GM19328 (cell line): ENCODE measurements around the gene LSM4.

Experiments
- ATAC-seq: cut with Tn5 transposase; IDR thresholded peaks from one replicate; pipeline ENCODE4 v1.9.1; 2021; ENCODE audit warnings: mild to moderate bottlenecking, moderate library complexity; ENCODE audit not compliant: unreplicated experiment

LSM4 gene

DNA sequence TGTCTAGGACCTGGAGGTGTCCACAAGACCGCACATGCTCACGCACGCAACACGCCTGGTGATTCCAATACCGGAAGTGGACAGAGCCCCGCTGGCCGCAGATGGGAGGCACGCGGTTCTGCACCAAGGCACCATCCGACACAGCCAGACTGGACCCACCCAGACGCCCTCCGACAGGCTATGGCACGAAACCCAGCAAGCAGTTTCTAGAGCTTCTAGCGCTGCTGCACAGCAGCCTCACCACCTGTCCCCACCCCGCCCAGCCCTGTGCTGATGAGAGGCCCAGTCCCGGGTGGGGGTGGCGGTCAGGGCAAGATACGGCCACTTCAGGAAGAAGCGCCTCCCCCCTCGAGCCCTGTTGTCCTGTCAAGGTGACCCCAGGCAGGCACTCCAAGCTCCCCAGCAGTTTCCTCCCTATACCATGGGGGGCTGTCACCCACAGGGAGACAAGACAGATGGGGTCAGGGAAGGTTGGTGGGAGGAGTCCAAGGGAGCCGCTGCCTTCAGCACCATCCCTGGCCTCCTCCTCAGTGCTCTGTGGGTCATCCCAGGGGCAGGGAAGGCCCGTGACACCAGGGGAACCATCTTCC lies 11.3 kb downstream of the LSM4 start:
- no peak for ATAC-seq

DNA sequence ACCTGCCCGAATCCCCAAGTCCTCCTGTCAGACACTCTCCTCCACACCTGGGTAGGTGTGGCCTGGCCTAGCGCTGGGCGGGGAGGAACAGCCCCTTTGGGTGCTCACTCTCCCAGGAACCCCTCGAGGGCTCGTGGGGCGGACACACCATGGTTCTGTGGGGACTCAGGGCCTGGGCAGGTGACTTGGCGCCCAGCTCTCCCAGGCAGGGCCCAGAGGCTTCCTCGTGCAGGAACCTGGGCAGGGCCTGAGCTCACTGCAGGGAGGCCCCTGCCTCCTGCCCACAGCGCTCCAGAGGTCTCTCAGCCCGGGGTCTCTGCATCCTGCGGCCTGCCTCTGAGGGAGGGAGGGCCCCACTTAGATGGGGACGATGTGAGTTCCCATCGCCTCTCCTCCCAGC lies 11.9 kb downstream of the LSM4 start:
- no peak for ATAC-seq

DNA sequence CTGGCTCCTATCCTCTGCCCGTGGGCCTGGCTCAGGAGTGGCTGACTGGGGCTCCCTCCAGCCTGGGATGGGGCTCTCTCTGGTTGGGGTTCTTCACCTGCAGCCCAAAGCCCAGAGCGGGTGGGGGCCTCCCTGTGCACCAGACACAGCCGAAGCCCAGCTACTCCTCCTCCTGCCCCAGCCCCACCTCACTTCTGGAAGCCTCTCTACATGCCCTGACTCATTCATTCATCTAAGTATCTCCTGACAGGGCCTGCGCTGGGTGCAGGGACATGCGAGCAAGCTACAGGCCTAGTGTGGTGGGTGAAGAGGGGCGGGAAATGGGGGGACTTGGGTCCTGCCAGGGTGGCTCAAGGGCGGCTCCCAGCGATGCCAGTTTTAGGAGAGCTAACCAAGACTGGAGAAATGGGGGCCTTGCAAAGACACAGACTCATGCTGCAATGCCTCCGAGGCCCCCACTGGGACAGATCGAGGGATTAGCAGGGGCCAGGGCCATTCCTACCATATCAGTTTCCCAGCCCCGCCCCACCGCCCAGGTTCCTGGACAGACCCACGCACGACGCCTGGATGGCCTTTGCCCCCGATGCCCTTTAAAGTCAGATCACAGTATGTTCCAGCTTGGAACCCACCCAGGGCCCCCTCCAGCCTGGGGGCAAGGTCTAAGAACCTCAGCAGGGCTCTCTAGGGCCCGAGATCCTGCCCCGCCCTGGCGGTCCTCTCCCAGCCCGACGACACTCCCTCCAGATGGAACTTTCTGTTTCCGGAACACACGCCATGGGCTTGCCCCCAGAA lies 12.6 kb downstream of the LSM4 start:
- ATAC-seq: no peak

DNA sequence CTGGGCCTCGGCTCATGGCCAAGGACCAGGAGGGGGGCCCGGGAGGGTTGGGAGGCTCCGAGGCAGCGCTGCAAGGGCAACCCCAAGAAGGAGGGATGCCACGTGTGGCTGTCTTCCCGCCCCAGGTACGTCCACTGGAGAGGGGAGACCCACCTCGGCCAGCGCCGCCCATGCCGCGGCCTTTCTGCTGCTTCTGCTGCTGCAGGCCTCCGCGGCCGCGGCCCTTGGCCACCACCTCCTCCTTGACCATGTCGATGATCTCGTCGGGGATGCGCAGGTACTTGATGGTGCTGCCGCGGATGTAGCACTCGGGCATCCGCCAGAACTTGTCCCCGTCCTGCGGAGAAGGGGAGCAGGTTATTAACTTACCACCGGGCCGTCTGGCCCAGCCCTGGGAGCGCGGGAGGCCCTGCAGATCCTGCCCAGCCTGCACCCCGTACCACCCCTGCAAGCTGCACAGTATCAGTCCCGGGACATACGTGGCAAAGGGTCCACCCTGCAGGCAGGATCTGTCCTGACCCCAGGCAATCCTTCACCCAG lies 13.3 kb downstream of the LSM4 start:
- ATAC-seq: no peak

DNA sequence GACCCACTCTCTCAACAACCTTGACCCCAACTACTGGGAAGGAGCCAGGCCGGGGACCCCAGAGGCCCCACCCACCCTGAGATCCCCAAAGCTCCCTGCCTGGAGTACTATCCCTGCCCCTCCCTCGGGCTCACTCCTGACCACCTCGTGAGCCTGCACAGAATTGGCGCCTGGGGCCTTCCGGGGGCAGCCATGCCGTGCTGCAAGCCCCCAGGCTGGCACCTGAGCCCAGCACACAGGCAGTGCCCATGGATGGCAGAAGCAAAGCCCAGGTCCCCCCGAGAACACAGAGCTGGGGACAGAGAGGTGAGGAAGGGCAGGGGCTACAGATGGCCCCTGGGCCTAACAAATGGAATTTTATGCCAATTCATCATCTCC lies 13.9 kb downstream of the LSM4 start:
- no peak for ATAC-seq

DNA sequence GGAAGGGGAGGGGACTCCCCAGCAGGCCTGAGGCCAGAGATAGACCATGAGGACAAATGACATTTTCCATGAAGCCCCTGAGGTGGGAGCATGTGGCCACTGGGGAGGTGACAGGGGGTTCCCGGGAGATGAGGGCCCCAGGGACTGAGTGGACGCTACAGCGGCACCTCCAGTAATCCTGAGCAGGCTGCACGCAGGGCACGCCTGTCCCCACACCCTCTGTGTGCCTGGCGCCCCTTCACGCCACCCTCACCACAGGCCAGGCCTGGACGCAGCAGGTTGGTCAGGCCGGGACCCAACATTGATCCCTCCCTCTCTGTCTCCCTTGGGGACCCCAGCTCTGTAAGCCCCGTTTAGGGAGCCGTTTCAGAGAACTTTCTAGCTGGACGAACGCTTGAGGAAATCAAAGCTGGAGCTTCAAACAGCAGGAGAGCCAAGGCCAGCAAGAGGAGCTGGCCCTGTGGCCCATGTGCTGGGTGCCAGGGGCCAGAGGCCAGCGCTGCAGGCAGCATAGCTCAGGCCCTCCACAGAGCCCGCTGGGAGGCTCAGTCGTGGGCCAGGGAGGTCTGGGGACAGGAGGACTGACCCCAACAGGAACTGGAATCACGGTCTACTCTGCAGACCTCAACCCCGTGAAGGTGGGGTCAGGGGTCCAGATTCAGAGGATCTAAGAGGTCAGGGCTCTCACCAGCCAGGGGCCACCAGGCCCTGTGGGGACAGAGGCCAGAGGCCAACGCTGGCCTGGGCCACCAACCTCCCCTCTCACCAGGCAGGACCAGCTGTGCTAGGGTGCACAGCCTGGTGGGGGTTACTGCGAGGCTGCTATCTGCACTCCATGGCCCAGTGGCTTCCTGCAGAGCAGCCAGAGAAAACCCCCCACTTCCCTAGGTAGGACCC lies 14.6 kb downstream of the LSM4 start:
- no peak for ATAC-seq

DNA sequence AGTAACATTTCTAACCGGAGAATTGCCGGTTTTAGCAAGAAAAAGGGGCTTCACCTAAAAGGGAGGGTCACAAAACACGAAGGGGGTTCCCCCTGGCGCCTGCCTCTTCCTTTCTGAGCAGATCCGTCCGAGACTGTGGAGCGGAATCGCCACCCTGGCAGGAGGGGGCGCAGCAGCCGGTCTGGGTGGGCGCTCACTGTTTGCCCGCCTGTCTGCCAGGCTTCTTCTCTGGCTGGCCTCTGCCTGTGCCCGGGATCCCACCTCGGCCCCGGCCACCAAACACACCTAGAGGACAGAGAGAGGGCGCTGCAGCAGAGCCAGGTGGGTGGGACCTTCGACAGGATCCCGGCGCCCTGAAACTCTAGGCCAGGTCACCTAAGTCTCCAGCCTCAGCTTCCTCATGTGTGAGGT lies 15.6 kb downstream of the LSM4 start:
- ATAC-seq: no peak

DNA sequence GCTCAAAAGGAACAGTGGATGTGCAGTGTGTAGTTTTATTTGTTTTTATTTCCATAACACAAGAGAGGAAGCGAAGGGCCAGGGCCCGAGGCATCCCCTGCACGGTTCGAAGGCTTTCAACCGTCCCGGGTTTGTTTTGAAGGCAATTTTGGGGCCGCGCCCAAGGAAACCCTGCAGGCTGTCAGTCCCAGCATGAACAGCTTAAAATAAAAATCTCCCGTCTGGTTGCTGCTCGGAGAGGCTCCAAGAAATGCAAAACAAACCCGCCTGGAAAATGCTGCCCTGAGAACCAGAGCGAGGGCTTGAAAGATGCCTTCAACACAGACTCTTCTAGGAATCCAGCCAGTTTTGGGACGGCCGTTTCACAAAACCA lies 16.0 kb downstream of the LSM4 start:
- ATAC-seq: no peak

DNA sequence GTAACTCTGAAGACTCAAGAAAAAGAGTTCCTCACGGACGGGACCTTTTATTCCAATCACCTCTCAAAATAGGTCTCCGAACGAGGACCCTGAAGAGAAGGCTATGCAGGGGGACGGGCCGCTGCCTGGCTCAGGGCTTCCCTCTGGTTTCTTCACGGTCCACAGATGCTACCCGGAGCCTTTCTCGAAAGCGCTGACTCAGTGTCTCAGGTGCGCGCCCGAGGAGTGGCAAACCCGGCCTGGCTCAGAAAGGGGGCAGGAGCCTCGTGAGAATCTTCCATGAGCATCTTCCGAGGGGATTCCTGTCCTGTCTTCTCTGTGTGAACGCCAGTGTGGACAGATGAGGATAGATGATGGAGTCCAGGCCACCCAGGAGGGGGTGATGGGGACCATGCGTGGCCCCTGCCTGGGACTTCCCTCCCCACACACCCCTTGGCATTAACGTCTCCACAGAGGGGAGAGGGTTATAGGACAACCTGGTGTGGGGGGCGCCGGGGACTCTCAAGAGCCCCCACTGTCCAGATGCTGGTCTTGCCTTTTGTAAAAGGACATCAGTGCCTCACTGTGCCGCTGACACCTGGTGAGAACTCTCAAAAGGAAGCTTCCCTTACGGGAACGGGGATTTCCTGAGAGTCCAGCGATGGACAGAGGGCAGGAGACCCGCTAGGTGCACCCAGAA lies 16.5 kb downstream of the LSM4 start:
- ATAC-seq: no peak

DNA sequence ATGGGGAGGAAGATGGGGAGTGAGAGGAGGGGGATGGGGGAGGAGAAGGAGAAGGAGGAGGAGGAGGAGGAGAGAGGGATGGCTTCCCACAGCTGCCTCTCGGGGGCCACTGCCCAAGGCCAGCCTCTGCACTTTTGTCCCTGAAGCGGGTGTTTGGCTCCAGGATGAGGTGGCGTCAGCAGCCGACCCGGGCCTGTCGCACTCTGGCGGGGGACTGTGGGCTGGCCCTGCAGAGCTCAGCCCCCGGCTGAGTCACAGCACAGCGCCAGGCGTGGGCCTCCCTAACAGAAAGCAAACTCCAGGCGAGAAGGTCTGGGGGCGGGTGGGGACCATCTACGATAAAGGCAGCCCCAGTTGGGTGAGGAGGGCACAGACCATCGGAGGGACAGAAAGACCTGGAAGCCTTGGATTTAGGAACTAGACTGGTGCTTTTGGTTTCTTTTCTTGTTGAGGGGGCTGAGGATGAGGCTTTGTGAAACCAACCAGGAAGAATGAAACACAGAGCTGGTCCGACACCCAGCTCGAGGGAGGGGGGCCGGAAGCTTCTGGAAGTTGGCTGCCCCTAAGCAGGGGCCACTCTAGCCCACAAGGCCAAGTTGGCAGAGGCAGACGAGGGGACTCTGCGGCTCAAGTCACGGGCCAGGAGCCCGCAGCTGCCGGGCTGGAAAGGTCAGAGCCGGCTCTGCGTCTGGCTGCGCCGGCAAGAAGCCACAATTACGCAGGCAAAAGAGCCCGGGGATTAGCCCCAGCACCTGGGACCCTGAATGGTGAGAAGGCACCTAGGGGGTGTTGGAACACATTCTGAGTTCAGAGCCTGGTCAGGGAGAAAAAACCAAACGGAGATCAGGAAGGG lies 18.2 kb downstream of the LSM4 start:
- ATAC-seq: no peak

DNA sequence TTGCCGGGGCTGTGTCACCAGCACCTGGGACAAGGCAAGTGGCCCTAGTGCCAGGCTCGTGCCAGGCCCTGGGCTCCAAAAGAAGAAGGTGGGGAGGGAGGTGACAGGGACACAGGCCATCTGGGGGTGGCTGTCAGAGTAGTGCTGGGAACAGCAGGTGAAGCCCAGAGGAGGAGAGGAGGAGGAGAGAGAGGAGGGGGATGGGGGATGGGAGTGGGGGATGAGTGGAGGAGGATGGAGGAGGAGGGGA lies 18.7 kb downstream of the LSM4 start:
- no peak for ATAC-seq

DNA sequence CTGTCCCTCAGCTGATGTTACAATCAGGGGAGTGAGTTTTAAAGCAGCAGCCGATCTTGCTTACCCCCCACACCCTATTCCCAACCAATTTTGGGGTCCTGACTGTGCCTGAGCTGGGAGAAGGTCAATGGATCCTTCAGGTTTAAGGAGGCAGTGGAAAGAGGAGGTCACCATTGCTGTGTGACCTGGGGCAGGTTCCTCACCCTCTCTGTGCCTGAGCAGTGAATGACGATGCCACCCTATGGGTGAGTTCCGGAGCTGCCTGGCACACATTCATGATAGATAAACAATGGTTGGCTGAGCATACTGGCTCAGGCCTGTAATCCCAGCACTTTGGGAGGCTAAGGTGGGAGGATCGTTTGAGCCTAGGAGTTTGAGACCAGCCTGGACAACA lies 21.2 kb downstream of the LSM4 start:
- ATAC-seq: no peak

DNA sequence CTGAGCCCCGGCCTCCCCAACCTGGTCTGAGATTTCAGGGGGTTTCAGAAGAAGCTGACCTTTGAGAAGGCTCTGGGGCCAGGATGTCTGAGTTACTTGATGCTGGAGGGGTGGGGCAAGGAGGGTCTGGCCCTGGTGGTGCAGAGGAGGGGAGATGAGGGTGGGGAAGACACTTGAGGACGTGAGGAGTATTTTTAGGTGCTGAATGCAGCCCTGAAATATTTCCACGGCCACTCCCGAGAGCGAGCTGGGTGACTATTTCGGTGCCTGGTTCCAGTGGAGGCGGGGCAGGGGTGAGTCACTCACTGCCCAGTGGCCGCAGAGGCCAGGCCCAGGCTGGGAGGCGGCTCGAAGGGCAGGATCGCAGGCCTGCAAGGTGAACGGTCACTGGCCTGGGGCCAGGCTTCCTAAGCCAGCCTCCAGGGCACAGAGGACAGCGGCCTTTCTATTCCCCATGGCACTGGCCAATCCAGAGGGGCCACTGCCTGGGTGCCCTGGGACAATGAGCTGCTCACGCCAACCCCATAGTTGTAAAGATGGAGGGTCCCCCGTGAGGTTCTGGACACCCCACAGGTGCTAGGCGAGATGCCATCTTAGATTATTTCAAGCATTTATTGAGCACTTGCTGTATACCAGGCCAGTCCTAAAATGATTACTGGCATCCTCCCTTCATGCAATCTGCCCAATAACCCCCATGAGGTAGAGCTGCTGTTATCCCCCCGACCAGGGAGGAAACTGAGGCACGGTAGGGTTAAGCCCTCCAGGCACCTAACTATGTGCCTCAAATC lies 21.8 kb downstream of the LSM4 start:
- ATAC-seq: no peak

DNA sequence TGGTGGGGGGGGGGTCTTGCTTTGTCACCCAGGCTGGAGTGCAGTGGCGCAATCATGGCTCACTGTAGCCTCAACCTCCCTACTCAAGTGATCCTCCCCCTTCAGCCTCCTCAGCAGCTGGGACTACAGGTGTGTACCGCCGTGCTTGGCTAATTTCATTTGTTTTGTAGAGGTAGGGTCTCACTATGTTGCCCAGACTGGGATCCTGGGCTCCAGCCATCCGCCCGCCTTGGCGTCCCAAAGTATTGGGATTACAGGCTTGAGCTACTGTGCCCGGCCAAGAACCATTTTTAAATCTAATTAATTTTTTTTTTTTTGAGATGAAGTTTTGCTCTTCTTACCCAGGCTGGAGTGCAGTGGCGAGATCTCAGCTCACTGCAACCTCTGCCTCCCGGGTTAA lies 23.2 kb downstream of the LSM4 start:
- ATAC-seq: no peak

DNA sequence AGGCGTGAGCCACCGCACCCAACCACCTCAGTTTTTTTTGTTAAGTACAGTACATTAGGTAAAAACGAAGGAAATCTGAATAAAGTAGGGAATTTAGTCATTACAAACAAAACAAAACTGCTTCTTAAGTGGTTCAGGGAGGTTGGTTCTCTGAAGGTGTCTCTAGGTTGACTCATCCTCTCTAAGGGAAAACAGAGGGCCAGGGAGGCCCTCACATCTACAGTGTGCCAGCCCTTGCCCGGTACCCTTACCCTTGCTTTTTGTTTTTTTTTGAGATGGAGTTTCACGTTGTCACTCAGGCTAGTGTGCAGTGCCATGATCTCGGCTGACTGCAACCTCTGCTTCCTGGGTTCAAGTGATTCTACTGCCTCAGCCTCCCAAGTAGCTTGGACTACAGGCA lies 24.3 kb downstream of the LSM4 start:
- no peak for ATAC-seq

DNA sequence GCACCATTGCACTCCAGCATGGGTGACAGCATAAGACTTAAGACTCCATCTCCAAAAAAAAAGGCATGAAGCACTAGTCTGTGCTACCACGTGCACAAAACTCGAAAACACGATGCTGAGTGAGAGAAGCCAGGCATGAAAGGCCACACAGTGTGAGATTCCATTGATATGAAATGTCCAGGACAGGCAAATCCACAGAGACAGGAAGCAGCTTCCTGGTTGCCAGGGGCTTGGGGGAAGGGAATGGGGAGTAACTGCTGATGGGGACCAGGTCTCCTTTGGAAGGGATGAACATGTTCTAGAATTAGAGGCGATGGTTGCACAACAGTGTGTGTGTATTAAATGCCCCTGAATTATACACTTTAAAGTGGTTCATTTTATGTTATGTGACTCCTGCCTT lies 25.6 kb downstream of the LSM4 start:
- ATAC-seq: no peak

DNA sequence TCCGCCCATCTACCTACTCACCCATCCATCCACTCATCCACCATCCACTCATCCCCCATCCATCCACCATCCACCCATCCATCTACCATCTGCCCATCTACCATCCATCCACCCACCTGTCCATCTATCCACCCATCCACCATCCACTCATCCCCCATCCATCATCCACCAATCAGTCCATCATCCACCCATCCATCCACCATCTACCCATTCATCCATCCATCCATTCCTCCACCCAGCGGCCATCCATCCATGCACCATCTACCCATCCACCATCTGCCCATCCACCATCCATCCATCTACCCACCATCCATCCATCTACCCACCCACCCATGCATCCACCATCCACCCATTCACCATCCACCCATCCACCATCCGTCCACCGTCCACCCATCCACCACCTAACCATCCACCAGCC lies 27.8 kb downstream of the LSM4 start:
- ATAC-seq: no peak

DNA sequence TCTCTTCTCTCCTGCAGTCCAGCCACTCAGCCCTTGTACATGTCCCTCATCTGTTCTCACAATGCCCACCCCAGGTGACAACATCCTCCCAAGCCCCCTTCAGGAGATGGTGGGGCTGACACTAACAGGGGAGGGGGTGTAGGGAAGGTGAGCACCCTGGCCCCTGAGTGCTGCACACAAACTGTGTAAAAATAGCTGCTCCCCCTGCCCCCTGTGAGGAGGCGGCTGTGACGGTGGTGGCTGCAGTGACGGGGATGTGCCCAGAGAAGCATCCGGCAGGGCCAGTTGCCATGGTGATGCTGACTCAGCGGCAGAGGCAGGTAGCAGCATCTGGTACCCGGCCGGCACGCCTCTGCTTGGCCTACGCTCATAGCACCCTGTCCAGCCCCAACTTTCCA lies 28.4 kb downstream of the LSM4 start:
- ATAC-seq: no peak

DNA sequence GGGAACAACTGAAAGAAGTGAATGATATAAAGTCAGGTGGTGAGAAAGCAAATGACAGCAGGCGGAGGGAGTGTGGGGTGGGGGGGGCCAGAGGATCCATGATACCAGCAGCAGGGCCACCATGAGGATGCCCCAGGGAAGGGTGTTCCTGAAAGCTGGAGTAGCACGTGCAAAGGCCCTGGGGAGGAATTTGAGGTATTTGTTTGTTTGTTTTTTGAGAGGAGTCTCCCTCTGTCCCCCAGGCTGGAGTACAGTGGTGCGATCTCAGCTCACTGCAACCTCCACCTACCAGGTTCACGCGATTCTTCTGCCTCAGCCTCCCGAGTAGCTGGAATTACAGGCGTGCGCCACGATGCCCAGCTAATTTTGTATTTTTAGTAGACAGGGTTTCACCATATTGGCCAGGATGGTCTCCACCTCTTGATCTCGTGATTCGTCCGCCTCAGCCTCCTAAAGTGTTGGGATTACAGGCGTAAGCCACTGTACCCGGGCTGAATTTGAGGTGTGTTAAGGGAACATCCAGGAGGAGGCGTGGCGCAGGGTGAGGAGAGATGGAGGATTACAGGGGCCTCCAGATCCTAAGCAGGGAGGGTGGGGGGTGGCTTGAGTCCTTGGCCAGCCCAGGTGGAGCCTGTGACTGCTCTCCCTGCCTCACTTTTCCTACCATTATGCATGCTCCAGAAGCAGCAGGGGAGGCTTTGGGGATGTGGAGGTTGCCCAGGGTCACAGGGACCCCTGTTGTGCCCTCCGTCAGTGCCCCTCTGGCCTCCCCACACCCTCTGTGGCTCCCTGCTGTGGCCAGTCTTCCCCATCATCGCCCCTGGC lies 29.0 kb downstream of the LSM4 start:
- ATAC-seq: no peak
